GM19455 (cell line): Measurements from ENCODE around the gene PAPPA.

Experiments used
- ATAC-seq: cut with Tn5 transposase; IDR thresholded peaks from one replicate; pipeline ENCODE4 v1.9.1; 2021; ENCODE audit not compliant: unreplicated experiment

The PAPPA gene, protein sequence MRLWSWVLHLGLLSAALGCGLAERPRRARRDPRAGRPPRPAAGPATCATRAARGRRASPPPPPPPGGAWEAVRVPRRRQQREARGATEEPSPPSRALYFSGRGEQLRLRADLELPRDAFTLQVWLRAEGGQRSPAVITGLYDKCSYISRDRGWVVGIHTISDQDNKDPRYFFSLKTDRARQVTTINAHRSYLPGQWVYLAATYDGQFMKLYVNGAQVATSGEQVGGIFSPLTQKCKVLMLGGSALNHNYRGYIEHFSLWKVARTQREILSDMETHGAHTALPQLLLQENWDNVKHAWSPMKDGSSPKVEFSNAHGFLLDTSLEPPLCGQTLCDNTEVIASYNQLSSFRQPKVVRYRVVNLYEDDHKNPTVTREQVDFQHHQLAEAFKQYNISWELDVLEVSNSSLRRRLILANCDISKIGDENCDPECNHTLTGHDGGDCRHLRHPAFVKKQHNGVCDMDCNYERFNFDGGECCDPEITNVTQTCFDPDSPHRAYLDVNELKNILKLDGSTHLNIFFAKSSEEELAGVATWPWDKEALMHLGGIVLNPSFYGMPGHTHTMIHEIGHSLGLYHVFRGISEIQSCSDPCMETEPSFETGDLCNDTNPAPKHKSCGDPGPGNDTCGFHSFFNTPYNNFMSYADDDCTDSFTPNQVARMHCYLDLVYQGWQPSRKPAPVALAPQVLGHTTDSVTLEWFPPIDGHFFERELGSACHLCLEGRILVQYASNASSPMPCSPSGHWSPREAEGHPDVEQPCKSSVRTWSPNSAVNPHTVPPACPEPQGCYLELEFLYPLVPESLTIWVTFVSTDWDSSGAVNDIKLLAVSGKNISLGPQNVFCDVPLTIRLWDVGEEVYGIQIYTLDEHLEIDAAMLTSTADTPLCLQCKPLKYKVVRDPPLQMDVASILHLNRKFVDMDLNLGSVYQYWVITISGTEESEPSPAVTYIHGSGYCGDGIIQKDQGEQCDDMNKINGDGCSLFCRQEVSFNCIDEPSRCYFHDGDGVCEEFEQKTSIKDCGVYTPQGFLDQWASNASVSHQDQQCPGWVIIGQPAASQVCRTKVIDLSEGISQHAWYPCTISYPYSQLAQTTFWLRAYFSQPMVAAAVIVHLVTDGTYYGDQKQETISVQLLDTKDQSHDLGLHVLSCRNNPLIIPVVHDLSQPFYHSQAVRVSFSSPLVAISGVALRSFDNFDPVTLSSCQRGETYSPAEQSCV (N-terminal part only)

DNA sequence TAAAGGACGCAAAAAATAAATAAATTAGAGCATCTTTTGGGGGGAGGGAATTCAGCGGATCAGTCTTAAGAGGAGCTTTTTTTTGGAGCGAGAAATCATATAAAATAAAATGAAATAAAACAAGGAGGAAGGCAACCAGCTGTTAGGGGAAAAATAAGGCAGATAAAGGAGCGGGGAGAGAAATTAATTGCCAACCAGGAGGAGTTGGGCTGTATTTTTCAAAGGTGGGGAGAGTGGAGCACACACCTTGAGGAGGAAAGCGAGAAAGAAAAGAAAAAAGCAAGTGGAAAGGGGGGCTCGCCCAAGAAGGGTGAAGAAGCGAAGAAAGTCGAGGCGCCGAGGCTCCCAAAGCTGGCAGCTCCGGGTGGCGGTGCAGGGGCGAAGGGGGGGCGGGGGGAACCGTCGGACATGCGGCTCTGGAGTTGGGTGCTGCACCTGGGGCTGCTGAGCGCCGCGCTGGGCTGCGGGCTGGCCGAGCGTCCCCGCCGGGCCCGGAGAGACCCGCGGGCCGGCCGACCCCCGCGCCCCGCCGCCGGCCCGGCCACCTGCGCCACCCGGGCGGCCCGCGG is at the start of gene PAPPA:
Gene PAPPA, plus strand, starts transcription at position 27 of the 569 bp plus-strand sequence. Its CDS starts 382 bp downstream, at position 409.
- no peak for ATAC-seq

DNA sequence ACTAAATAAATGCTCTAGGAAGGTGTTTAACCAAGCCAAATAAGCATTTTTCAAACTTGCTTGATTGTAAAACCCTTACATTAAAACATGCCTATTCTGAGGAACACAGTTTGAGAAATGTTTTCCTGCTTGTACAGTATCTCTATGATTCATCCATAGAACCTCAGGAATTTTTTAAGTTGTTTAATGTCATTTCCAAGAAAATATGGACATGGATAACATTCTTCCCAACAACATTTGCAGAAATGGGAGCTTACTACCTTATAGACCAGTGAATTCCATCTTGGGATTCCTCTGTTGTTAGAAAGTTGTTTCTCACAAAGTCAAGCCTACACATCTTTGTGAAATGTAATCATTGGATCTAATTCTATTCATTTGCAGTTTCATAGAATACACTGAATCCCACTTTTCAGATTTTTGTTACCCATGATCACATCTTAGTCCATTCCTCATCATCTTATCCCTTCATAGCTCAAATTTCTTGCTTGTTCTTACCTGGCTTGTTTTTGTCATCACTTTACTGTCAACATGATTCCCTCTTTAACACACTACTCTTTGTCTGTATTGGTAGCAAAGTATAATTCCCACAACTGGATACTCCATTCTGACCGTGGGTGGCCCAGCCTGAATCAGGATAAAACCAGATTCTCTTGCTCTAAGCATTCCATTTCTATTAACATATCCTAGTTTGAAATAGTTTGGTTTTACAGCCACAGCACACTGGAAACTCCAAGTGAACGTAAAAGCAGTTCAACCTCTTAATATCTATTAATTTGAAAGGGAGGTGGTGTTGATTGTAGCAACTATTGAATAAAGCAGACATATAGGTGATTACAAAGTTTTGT is 49.4 kb upstream of the PAPPA start:
- no peak for ATAC-seq

DNA sequence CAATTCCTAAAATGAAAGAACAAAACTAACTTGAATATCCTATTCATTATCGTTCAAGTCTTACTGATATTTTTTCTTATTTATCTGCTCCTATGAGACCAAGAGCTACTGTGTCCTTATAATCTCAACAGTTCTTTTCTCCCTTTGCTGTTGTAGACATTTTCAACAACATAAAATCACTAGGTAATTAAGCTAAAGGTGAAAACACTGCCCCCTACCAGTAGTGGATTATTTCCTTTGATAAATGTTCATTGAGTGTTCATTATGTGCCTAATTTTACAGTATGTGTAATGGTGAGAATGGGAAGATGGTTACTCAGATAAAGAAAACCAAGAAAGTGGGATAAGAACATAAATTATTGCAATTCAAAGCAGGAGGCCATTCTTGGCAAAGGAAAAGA is 41.4 kb upstream of the PAPPA start:
- no peak for ATAC-seq

DNA sequence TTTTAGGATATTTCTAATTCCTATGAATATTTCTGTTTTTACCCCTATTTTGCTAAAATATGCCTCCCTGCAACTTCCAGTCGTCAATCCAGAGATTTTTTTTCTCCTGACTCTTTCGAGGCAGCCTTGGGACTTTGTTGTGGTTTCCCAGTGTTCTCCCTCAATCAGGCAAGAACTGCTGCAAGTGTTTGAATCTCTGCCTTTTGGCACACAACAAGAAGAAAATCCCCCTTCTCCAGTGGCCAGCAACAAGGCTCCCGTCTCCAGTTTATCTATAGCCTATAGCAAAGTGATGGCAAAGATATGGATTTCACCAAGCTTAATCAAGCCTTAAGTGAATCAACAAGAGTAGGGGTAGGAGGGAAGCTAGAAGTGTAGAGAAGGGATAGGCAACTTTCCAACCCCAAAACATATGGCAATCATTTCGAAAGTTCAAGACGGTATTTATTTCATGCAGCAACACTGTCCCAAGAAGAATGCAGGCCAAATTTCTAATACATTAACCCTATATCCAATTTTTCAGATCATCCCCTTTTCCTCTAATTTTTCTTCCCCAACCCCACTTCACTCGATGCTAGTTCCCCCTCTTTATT is 37.7 kb upstream of the PAPPA start:
- no peak for ATAC-seq

DNA sequence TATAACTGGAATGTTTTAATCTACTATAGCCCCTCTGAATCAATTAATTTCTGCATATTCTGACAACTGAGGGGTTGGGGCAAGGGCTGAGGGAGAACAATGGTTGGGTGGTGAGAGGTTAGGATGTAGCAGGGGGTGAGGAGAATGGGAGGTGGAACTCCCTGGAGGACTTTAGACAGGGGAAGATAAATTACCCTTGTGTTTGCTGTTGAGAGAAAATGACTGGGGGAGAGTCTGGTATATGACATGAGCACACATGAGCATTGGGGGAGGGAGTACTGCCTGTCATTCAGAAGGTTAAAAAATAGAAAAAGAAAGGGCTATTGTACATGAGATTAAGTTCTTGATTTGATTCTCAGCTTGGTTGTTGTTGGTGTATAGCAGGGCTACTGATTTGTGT is 37.2 kb upstream of the PAPPA start:
- ATAC-seq = no peak

DNA sequence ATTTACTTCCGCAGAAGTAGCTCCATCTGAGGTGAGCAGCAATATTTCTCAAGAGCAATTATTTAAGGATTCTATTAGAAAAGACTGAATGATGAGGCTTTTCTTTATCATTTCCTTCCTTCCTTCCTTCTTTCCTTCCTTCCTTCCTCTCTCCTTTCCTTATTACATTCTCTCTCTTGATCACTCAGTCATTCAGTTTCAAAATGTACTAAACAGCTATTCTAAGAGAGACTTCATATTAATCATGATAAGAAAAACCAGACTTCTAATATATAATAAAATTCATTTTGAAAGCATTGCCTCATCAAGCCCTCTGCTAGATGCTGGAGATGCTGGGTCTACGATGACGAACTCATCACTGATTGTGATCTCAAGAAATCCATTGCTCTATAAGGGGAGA is 30.4 kb upstream of the PAPPA start:
- ATAC-seq = no peak

DNA sequence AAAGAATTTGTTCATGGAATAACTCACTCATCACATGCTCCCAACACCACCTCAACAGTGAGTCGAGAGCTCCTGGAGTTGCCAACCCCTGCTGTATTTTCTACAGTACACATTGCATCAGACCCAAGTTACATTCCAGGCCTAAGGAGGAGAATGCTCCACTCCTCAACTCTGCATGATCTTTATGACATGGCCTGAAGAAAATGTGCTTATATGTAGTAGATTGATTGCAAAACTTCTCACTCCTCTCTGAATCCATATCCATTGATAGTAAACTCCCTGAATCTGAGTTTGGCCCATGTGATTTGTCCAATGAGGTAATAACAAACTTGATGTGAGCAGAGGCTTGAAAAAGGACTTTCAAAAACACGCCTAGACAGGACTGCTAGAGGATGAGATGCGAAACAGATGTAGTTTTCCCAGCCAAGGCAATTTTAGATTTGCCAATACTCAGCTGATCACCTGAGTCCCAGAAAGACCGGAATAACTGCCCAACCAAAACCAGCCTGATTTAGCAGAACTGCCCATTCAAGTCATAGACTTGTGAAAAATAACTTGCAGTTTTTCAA is 29.0 kb upstream of the PAPPA start:
- no peak for ATAC-seq

DNA sequence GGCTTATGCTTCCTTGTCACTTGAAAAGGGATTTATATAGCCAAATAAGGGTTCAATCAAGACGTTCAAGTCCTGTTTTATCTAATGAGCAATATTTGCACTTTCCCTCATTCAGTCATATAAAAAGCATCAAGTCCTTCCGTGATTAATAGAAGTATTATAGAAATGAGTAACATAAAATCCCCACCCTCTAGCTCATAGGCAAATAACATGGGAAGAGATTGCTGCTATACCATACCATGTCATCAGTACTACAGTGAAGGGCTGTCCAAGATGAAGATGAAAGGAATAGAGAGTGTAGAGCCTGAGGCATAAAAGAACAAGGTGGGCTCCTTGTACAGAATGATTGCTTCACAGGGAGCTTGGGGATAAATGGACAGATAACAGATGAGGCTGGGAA is 20.4 kb upstream of the PAPPA start:
- no peak for ATAC-seq

DNA sequence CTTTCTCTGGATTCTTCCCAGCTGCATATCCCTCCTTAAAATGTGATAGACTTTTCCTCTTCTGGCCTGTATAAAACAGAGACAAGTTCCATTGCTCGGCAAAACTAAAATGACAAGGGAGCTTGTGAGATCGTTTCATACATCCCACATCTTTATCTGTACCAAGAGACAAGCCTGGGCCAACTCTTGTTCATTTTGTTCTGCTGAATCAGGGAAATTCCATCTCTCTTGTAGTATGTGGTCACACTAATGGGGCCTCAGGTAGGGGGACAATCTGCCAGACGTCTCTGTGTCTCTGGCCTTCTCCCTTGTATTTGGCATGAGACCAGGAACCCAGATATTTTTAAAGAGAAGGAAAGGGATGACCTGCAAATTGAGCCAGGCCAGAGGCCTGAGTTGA is 18.6 kb upstream of the PAPPA start:
- ATAC-seq = no peak

DNA sequence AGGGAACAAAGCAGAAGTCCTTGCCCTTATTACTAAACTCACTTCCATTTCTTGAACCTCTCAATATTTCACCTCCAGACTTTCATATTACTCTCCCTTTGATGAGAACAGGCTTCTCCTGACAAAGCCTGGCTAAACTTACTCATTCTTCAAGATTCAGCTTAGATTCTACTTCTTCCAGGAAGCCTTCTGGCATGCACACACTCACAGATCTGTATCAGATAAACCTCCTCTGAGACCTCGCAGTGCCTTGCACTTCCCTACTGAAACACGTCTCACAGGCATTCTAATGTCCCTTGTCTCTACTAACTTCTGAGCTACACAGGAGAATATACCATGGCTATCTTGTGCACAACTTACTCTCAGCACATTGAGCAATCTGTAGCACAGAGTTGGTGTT is 16.6 kb upstream of the PAPPA start:
- no peak for ATAC-seq

DNA sequence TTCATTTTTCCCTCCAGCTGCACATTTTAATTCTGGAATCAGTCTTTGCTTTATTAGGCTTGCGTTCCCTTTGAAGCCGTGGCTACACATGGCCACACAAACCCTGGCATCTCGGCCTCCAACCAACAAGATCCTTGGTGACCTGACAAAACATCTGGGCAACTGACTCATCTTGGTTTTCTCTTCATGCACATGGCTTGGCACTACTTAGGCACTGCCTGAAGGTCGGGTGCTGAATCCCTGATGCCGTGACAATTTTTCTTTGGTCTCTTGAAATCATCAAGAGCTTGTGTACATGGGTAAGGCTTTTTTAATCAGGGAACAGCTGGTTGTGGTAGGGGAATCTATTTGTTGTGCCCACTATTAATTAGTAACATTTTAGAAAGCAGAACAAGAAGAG is 16.0 kb upstream of the PAPPA start:
- no peak for ATAC-seq

DNA sequence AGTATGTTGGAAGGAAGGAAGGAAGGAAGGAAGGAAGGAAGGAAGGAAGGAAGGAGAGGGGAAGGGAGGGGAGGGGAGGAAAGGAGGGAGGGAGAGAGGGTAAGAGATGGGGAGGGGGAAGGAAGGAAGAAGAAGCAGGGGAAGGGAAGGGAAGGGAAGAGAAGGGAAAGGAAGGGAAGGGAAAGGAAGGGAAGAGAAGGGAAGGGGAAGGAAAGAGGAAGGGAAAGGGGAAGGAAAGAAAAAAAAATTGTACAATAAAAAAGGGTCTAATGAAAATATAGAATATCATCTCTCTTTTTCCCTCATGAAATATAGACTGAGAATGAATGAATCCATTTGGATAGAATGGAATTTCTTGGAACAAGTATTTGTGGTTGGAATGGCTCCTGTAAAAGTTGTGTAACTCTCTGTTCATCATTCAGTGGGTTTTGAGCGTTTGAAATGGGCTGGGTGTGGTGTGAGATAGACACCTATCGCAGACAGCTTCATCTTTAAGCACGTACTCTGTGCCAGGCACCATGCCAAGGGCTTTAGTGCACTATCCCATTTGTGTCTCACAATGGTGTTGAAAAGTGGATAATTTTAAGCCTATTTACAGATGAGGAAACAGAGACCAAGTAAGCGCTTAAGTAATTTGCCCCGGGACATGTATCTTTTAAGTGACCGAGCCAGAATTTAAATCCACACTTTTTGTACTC is 11.6 kb upstream of the PAPPA start:
- ATAC-seq = no peak

DNA sequence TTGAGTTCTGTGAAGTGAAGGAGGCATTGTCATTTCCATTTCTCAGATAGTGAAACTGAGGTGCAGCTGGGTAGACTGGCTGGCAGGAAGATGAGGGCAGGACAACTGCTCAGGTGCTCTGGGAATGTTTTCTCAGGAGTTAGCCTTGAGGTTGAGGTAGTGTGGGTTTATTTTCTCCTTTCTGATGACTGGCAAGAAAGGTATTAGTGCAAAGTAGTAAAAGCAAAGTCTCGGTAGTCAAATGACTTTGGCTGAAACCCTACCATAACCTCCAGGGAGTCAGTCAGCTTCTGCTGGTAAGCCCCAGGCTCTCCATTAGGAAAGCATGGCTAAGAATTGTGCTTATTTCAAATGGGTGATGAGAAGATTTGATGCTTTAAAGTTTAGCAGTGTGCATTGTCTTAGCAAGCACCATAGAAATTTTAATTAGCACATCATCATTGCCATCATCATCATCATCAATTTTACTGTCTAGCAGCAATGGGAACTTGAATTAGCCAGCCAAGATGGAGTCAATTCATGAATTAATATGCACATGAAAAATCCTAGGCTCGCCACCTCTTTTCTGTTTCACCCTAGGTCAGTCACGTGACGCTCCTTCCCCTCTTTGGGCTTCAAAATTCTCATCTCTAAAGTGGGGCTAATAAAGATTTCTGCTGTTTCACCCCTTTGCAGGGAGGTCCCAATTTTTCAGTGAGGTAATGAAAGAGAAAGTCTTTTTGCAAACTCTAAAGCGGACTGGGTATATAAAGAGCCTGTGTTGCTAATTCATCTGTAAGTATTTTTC is 10.7 kb upstream of the PAPPA start:
- no peak for ATAC-seq

DNA sequence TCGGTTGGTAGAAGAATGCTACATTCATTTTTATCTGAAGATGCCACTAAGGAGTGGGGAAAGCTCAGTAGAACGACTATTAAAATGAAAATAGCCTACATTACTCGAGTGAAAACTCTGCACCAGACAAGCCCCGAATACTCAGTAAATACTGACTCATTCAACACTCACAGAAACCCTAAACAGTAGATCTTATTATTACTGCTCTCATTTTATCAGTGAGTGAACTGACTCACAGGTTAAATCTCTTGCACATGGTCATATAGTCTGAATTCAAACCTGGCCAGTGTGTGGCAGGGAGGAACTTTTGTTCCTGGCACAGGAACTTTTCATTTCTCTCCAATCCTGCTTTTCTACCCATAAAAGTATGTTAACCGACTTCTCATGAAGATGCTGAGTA is 9.6 kb upstream of the PAPPA start:
- ATAC-seq = no peak

DNA sequence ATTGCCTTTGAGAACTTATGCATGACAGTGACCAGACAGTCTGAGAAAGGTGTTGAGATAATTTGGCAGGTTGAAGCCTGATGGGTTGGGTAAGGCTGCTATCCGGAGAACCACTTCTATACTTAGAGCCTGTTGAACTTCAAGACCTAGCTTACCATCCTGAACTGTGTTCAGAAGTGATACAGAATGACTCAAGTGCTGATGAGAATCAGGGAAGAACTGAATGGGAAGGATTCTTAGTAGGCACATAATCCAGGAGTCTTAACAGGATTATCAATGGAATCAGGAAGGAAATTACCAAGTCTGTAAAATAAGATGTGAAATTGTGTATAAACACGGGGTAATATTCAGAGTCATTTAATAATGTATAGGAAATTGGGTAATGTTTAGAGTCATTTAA is 9.0 kb upstream of the PAPPA start:
- ATAC-seq = no peak

DNA sequence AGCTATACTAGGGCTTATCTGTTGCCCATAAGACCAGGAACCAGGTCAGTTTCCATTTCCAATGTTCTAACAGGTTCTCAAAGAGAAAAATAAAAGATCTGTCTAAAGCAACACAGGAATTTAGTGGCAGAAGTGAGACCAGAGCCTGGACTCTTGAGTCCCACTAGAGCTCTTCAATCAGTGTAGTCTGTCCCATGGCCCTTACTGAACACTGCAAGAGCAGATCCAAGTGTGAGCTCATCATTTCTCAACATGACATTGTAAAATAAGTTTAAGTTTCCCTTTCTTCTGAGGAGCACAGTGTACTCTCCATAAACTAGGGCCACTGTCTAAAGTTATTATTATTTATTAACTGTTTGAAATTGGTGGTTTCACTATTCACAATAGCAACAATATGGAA is 8.6 kb upstream of the PAPPA start:
- ATAC-seq = no peak

DNA sequence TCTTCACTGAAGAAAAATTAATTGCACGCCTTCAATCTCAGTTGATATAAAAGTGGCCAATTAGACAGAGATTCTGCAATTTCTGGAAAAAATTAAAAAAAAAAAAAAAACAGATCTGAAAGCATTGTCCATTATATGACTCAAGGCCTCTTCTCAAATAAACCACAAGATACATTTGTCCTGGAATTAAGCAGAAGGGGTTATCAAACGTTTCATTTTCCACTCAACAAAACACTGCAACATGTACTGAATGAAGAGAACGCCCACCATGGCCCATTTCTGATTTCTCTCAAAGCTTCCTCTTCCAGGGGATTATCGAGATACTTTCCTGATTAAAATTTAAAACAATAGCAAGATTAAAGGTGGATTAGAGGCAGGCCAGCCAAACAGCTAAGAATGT is 5.8 kb upstream of the PAPPA start:
- no peak for ATAC-seq

DNA sequence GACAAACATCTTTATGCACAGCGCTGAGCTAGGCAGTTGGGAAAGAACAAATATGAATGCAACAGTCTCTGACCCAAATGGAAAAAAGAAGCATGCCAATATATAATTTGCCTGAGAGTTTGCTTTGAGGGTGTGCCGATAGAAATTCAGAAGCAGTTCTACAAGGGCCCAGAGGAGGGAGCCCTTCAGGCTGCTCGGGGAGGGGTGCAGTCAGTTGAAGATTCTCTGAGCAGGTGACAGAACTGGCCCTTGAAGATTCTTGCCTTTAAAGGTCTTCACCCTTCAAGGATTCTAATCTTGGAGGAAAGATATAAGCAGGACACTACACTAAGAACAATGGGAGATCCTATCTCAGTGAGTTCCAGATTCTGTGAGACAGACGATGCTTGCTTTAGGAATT is 3.7 kb upstream of the PAPPA start:
- peak; percentile 62 for ATAC-seq
